Neural progenitor cell (in vitro differentiated cells): Measurements from ENCODE around the gene MACROD2. TPM values are rescaled to one million over a fixed set of nuclear protein-coding genes. Genes with fewer than 3 reads are reported as not detected.

Experiments used
- DNase-seq: peaks from one replicate; pipeline ENCODE4 v3.0.0-alpha.2; 2016; ENCODE audit warnings: low spot score
- H2AFZ ChIP-seq: fragments of 200-600 bp; sonication (generic); replicated peaks from 2 replicates; pipeline ENCODE4 v1.6.1; 2016; ENCODE audit warnings: antibody characterized with exemption
- H3F3A ChIP-seq: fragments of 200-600 bp; sonication (generic); 2 replicates; pipeline ENCODE4 v1.6.1; 2016; ENCODE audit warnings: antibody characterized with exemption, low read depth
- H3K27ac ChIP-seq: fragments of 200-600 bp; sonication (generic); 2 replicates; pipeline ENCODE4 v1.5.1; 2016; ENCODE audit warnings: mild to moderate bottlenecking
- H3K27me3 ChIP-seq: fragments of 200-600 bp; sonication (generic); 2 replicates; pipeline ENCODE4 v1.6.1; 2016; ENCODE audit warnings: mild to moderate bottlenecking, moderate library complexity
- H3K36me3 ChIP-seq: fragments of 200-600 bp; sonication (generic); 2 replicates; pipeline ENCODE4 v1.5.1; 2016
- H3K4me1 ChIP-seq: fragments of 200-600 bp; sonication (generic); 2 replicates; pipeline ENCODE4 v1.6.1; 2016; ENCODE audit warnings: mixed run types
- H3K4me2 ChIP-seq: fragments of 200-600 bp; sonication (generic); 2 replicates; pipeline ENCODE4 v1.6.1; 2016
- H3K4me3 ChIP-seq: fragments of 200-600 bp; sonication (generic); 2 replicates; pipeline ENCODE4 v1.5.1; 2016
- H3K79me2 ChIP-seq: fragments of 200-600 bp; sonication (generic); 2 replicates; pipeline ENCODE4 v1.6.1; 2016; ENCODE audit warnings: low read depth
- H3K9ac ChIP-seq: fragments of 200-600 bp; sonication (generic); 2 replicates; pipeline ENCODE4 v1.6.1; 2016
- H3K9me3 ChIP-seq: fragments of 200-600 bp; sonication (generic); 2 replicates; pipeline ENCODE4 v1.5.1; 2016; ENCODE audit warnings: low read depth
- H4K20me1 ChIP-seq: fragments of 200-600 bp; sonication (generic); 2 replicates; pipeline ENCODE4 v1.6.1; 2016; ENCODE audit warnings: low read depth
- H3K27ac Mint-ChIP-seq: 3 replicates; pipeline ENCODE4 v1.8.0; 2021; ENCODE audit warnings: mixed read lengths
- H3K27me3 Mint-ChIP-seq: 2 replicates; pipeline ENCODE4 v1.8.0; 2022; ENCODE audit warnings: low read depth, mild to moderate bottlenecking, inconsistent platforms, moderate library complexity, mixed read lengths; ENCODE audit not compliant: insufficient read depth
- H3K36me3 Mint-ChIP-seq: 3 replicates; pipeline ENCODE4 v1.8.0; 2021; ENCODE audit warnings: mixed read lengths
- H3K4me1 Mint-ChIP-seq: 3 replicates; pipeline ENCODE4 v1.8.0; 2021; ENCODE audit warnings: mixed read lengths
- H3K4me3 Mint-ChIP-seq: 3 replicates; pipeline ENCODE4 v1.8.0; 2021; ENCODE audit warnings: mild to moderate bottlenecking, moderate library complexity, mixed read lengths
- H3K9me3 Mint-ChIP-seq: 3 replicates; pipeline ENCODE4 v1.8.0; 2020; ENCODE audit warnings: mixed read lengths
- EZH2 ChIP-seq: fragments of 200-600 bp; sonication (generic); IDR thresholded peaks from 2 replicates; pipeline ENCODE4 v1.6.1; 2017; ENCODE audit warnings: antibody characterized with exemption, mild to moderate bottlenecking, moderate library complexity
- EZH2phosphoT487 ChIP-seq: fragments of 200-600 bp; sonication (generic); IDR thresholded peaks from 2 replicates; pipeline ENCODE4 v1.6.1; 2017; ENCODE audit warnings: antibody characterized with exemption
- total RNA-seq: library from RNA; depleted of rRNA; stranded (reverse); fragments of >200 nt; gene quantifications from 2 replicates; pipeline ENCODE4 v1.2.3, GENCODE V29; 2015; ENCODE audit warnings: low replicate concordance
- TF ChIP-seq, protein P1 (sequence below): fragments of 200-600 bp; sonication (generic); IDR thresholded peaks from 2 replicates; pipeline ENCODE4 v1.5.1; 2017; ENCODE audit warnings: antibody characterized with exemption, mild to moderate bottlenecking

MACROD2 gene
- total RNA-seq, 1 donor from 2014 or later, result 11.9 TPM

DNA sequence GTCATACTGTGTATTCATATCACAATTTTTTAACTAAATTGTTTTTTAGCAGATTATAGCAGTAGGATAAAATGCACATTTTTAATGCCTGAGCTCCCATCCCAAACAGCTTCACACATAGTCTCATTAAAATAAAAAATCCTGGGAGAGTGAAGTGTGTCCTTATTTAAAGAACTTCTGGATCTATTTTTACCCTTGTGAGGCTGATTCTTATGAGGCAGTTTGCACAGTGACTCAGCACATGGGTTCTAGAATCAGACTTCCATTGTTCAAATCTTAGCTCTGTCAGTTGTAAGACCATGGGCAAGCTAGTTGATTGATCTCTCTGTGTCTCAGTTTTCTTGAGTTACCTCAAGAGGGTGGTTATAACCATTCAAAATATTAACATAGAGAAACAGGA lies 72.3 kb downstream of the MACROD2 start:
- no peaks in the 10 kb centered on the region for H4K20me1 ChIP-seq

GRCh38 chr20:14069796-14070195 lies 74.5 kb downstream of the MACROD2 start:
- Histone ChIP-seq H3K27ac (no peak overlapping the region), H3F3A (no peaks in the 10 kb centered on the region), H3K36me3 (no peaks in the 10 kb centered on the region), H3K9ac (no peak overlapping the region), H3K4me2 (no peak overlapping the region), H3K4me3 (no peak overlapping the region), H3K9me3 (no peaks in the 10 kb centered on the region), H3K79me2 (no peaks in the 10 kb centered on the region), H3K4me1 (no peaks in the 10 kb centered on the region), H2AFZ (no peak overlapping the region), H3K27me3 (no peaks in the 10 kb centered on the region), H4K20me1 (no peaks in the 10 kb centered on the region)
- TF ChIP-seq EZH2phosphoT487, result no peak
- TF ChIP-seq EZH2, result no peak
- TF ChIP-seq, protein P1, sequence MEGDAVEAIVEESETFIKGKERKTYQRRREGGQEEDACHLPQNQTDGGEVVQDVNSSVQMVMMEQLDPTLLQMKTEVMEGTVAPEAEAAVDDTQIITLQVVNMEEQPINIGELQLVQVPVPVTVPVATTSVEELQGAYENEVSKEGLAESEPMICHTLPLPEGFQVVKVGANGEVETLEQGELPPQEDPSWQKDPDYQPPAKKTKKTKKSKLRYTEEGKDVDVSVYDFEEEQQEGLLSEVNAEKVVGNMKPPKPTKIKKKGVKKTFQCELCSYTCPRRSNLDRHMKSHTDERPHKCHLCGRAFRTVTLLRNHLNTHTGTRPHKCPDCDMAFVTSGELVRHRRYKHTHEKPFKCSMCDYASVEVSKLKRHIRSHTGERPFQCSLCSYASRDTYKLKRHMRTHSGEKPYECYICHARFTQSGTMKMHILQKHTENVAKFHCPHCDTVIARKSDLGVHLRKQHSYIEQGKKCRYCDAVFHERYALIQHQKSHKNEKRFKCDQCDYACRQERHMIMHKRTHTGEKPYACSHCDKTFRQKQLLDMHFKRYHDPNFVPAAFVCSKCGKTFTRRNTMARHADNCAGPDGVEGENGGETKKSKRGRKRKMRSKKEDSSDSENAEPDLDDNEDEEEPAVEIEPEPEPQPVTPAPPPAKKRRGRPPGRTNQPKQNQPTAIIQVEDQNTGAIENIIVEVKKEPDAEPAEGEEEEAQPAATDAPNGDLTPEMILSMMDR, result no peak
- Mint-ChIP-seq H3K27me3 (no peaks in the 10 kb centered on the region), H3K4me1 (peaks cover 7% of the 10 kb centered on the region), H3K9me3 (no peaks in the 10 kb centered on the region), H3K27ac (no peak overlapping the region), H3K36me3 (no peaks in the 10 kb centered on the region), H3K4me3 (no peak overlapping the region)
- no peak for DNase-seq

More for the DNA sequence above, 72.3 kb downstream of the MACROD2 start:
- TF ChIP-seq EZH2phosphoT487, result no peak
- TF ChIP-seq, protein P1, result no peak
- no peak overlapping the region for H2AFZ ChIP-seq
- H3K27ac ChIP-seq, result no peak overlapping the region
- Mint-ChIP-seq H3K27ac (no peak overlapping the region), H3K9me3 (no peaks in the 10 kb centered on the region), H3K36me3 (no peaks in the 10 kb centered on the region), H3K27me3 (no peaks in the 10 kb centered on the region), H3K4me1 (peaks cover 7% of the 10 kb centered on the region), H3K4me3 (no peak overlapping the region)
- DNase-seq, result no peak
- H3K36me3 ChIP-seq, result no peaks in the 10 kb centered on the region
- no peak overlapping the region for H3K9ac ChIP-seq
- H3K4me1 ChIP-seq, result no peaks in the 10 kb centered on the region
- H3K27me3 ChIP-seq, result no peaks in the 10 kb centered on the region
- no peaks in the 10 kb centered on the region for H3K79me2 ChIP-seq
- no peak overlapping the region for H3K4me3 ChIP-seq
- H3K4me2 ChIP-seq, result no peak overlapping the region
- no peaks in the 10 kb centered on the region for H3F3A ChIP-seq
- no peaks in the 10 kb centered on the region for H3K9me3 ChIP-seq

GRCh38 chr20:14093652-14094051 lies 98.3 kb downstream of the MACROD2 start:
- Mint-ChIP-seq H3K4me3 (no peak overlapping the region), H3K36me3 (no peaks in the 10 kb centered on the region), H3K4me1 (peaks cover 7% of the 10 kb centered on the region), H3K27ac (no peak overlapping the region), H3K27me3 (no peaks in the 10 kb centered on the region), H3K9me3 (no peaks in the 10 kb centered on the region)
- no peak overlapping the region for H2AFZ ChIP-seq
- H3K9me3 ChIP-seq, result no peaks in the 10 kb centered on the region
- no peaks in the 10 kb centered on the region for H3K27me3 ChIP-seq
- no peak overlapping the region for H3K4me2 ChIP-seq
- no peaks in the 10 kb centered on the region for H3K36me3 ChIP-seq
- H3K9ac ChIP-seq, result no peak overlapping the region
- H4K20me1 ChIP-seq, result no peaks in the 10 kb centered on the region
- DNase-seq, result no peak
- H3F3A ChIP-seq, result no peaks in the 10 kb centered on the region
- no peak overlapping the region for H3K4me3 ChIP-seq
- no peak overlapping the region for H3K27ac ChIP-seq
- H3K79me2 ChIP-seq, result no peaks in the 10 kb centered on the region
- TF ChIP-seq, protein P1, result no peak
- no peak for TF ChIP-seq EZH2phosphoT487
- H3K4me1 ChIP-seq, result peaks cover 7% of the 10 kb centered on the region

DNA sequence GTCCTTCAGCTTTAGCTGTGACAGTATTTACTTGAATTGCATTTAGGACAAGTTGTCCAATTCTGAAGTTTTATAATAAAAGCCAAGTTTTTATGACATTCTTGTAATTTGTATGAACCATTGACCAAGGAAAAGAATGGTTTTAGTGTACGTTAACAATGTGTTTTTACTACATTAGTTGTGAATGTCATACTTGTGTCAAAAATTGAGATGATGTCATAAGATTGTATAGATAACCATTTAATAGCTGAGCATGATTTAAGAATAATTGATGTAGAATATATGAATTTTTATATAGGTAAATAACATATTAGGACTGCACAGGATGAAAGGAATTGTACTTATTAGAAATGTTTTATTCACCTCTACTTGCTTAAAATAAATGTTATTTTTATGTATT lies 102.9 kb downstream of the MACROD2 start:
- no peak overlapping the region for H2AFZ ChIP-seq
- no peak for DNase-seq
- no peaks in the 10 kb centered on the region for H3K9me3 Mint-ChIP-seq
- H3K36me3 Mint-ChIP-seq, result no peaks in the 10 kb centered on the region
- H3K27me3 ChIP-seq, result no peaks in the 10 kb centered on the region
- H3K4me3 ChIP-seq, result no peak overlapping the region
- H3K9ac ChIP-seq, result no peak overlapping the region
- peaks cover 7% of the 10 kb centered on the region for H3K4me1 Mint-ChIP-seq
- H3K4me3 Mint-ChIP-seq, result no peak overlapping the region
- H3K4me1 ChIP-seq, result peaks cover 7% of the 10 kb centered on the region
- no peak overlapping the region for H3K27ac ChIP-seq
- H3K27ac Mint-ChIP-seq, result no peak overlapping the region
- H3F3A ChIP-seq, result no peaks in the 10 kb centered on the region
- H4K20me1 ChIP-seq, result no peaks in the 10 kb centered on the region
- H3K27me3 Mint-ChIP-seq, result no peaks in the 10 kb centered on the region
- no peak for TF ChIP-seq EZH2
- TF ChIP-seq, protein P1, result no peak
- no peak for TF ChIP-seq EZH2phosphoT487
- H3K79me2 ChIP-seq, result no peaks in the 10 kb centered on the region
- no peaks in the 10 kb centered on the region for H3K36me3 ChIP-seq
- H3K4me2 ChIP-seq, result no peak overlapping the region
- H3K9me3 ChIP-seq, result no peaks in the 10 kb centered on the region
